GM12874 (cell line): ENCODE data around the gene EFHD1.

Source experiments
- TF ChIP-seq, protein P1 (sequence below): IDR thresholded peaks from 2 replicates; pipeline ENCODE4 v1.5.1; 2011; ENCODE audit warnings: low read depth, mild to moderate bottlenecking, control low read depth, low read length, moderate library complexity; ENCODE audit not compliant: insufficient read depth

The EFHD1 gene

DNA sequence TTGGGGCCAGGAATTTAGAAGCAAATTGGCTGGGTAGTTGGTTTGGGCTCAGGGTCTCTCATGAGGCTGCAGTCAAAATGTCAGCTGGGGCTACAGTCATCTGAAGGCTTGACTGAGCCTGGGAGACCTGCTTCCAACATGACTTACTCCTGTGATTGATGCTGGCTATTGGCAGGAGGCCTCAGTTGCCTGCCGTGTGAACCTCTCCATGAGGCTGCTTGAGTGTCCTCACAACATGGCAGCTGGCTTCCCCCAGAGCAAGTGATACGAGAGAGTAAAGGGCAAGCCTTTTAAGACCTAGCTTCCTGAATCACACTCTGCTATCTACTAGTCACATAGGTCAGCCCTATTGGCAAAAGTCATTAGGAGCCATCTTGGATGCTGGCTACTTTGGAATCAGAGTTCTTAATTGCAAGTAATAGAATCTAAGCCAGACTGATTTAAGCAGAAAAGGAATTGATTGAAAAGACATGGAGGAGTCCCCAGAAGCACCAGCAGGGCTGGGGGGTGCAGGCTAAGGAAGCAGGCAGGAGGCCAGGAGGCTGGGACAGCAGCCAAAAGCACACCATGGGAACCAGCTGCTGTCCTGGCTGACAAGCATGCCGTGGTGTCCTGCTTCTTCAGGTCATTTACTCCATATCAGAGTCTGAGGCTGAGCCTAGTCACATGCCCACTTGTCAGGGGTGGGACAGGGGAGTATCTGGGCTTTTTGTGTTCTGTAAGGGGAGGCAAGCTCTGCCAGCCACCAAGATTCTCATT lies 55.9 kb downstream of the EFHD1 start:
- TF ChIP-seq, protein P1, sequence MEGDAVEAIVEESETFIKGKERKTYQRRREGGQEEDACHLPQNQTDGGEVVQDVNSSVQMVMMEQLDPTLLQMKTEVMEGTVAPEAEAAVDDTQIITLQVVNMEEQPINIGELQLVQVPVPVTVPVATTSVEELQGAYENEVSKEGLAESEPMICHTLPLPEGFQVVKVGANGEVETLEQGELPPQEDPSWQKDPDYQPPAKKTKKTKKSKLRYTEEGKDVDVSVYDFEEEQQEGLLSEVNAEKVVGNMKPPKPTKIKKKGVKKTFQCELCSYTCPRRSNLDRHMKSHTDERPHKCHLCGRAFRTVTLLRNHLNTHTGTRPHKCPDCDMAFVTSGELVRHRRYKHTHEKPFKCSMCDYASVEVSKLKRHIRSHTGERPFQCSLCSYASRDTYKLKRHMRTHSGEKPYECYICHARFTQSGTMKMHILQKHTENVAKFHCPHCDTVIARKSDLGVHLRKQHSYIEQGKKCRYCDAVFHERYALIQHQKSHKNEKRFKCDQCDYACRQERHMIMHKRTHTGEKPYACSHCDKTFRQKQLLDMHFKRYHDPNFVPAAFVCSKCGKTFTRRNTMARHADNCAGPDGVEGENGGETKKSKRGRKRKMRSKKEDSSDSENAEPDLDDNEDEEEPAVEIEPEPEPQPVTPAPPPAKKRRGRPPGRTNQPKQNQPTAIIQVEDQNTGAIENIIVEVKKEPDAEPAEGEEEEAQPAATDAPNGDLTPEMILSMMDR = no peak

DNA sequence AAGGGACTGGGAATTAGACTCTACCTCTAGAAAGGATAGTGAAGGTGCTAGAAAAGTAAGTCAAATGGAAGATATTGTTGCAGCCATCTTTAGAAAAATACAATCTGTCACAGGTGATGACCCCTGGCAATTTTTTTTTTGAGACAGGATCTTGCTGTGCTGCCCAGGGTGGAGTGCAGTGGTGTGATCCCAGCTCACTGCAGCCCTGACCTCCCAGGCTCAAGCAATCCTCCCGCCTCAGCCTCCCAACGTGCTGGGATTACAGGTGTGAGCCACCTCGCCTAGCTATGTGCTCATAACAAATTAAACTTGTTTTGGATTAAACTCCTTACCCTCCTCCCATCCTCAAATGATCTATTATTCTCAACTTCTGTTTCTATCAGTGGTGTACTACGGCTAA lies 59.9 kb downstream of the EFHD1 start:
- TF ChIP-seq, protein P1 = no peak

DNA sequence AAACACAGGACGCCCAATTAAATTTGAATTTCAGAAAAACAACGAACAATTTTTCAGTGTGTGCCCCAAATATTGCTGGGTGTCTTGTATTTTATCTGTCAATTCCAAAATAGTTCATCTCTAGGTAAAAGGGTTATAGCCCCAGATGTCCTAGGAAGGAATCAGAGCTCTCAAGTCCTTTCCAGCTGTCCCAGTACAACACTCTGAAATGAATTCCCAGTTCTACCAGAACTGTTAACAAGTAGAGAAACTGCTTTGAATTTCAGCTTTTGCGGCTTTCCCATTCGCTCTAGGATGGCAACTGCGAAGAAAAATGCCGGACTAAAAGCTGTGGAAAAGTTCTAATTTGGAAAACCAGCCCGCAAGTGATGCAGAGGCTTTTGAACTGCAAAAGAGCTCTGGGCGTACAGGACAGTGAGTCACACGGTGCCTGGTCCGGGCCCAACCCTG lies 63.2 kb downstream of the EFHD1 start:
- TF ChIP-seq, protein P1 = no peak

DNA sequence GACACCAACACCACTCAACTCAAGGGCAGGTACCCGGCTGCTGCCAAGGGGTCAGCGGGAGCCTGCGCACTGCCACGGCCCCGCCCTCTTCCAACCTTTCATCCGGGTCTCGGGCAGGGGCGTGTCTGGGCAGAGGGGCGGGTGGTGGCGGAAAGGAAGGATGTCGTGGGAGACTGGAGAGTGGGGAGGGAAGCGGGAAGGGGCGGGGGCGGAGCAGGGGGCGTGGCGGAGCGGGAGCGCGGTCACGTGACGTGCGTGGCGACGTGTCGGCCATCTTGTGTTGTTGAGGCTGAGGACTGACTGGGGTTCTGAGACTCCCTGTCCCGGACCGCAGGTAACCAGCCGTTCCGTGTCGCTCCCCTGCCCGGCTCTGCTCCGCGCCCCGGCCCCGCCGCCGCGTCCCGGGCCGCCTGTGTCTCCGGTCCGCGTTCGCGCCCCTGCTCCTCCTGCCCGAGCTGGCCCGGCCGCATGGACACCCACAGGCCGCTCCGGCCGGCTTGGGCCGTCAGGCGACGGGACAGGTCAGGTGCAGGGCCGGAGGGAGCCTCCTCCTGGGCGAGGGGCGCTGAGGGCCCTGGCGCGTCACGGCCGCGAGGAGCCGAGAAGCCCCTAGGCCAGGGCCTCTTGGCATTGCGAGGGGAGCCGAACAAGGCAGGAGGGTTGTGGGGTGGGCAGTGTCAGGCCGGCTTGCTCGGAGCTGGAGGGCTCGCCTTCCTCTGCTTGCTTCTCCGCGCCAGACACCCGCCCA lies 63.8 kb downstream of the EFHD1 start, which contains the start of gene GIGYF2:
Gene GIGYF2 (plus strand): TSS at position 273 of the 748 bp plus-strand sequence. CDS start 37,867 bp downstream, outside the sequence.
- TF ChIP-seq, protein P1 = no peak

DNA sequence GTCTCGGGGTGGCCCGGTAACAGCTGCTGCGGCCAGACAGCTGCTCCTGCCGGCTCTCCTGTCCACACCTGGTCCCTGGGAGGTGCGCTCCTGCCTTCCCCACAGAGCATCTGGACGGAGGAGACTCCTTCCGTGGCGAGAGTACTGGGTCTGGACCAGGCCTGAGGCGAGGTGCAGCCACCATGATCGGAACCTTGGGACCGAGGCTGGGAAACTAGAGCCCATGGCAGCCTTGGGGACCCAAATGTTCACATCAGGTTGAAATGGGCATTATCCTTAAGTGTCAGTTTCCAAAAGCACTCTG lies 64.4 kb downstream of the EFHD1 start:
- TF ChIP-seq, protein P1 = no peak

DNA sequence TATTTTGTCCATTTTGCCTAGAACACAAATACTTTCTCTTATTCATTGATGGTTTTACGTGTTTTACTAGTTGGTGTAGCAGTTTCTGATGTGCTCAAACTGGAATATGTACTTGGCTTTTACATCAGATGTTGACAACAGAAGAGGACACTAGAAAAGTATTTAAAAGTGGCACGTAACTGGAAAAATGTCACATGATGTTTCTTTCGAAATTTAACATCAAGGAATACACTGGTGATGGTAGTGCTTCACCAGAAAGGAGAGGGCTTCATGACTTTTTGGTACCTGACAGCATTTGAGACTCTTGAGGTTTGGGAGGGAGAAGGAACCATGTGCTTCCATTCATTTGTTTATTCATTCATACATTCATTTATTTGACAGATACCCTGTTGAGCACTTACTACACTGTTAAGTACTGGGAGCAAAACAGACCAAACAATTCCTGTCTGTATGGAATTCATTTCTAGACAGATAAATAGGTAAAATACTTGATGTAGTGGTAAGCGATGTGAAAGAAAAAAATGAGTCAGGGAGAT lies 65.2 kb downstream of the EFHD1 start:
- TF ChIP-seq, protein P1 = no peak

DNA sequence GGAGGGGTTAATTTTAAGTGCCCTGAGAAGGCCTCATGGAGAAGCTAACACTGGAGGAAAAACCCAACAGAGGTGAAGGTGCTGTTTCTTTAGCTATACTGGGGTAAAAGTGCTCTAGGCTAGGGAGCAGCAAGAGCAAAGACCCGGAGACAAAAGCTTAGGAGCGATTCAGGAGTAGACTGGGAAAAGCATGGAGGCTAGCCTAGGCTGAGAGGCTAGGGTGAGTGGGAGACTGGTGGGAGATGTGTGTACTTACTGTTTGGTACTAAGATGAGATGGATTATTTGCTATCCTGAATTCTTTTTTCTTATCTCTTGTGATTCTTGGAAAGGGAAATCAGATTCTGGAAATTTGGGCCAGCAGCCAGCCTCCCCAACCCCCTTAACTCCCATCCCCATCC lies 65.7 kb downstream of the EFHD1 start:
- TF ChIP-seq, protein P1 = no peak
